ENCODE results near the gene COL19A1. TPM values are rescaled to one million over a fixed set of nuclear protein-coding genes. Genes with fewer than 3 reads are reported as not detected.

COL19A1 gene
- total and polyA plus RNA-seq, 2 donors from 2014 or later: 0.60 to 1.1 TPM

DNA sequence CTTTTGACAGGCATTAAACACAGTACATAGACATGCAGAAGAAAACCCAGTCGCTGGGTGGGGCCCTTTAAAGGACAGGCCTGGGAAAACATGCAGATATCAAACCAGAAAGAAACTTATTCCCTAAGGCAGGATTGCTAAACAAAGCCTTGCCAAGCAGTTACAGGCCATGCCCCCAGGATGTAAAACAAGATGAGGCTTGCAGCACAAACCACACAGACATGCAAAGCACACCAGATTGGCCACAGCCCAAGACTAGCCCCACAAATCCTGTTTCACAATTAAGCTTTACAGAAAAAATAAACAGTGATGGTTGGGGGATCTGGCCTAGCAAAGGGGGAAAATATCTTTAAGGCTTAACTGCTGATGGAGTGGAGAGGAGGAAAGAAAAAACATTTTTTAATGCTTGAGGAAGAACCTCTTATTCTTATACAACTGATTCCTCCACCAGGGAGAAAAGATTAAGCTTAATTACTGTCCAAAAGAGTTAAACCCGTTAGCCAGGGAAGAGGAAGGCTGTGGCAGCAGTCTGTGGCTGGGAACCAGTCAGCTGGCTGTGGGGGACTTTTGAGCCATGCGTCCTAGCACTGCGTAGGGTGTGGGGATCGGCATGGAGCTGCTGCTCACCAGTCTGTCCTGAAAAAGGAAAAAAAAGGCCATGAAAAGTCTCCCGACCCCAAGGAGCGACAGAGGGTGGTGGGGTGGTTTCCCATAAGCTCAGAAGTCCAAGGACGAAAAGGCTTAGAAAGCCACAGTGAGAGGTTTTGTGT, 28.4 kb downstream of the COL19A1 start:
- no peak for FAIRE-seq
- Histone ChIP-seq H3K36me3 (ENCODE audit: control insufficient read depth in 2 of 3, insufficient read depth in 3 of 3, low read length in 3 of 3) (no peaks in the 10 kb centered on the region), H3K27me3 (ENCODE audit: control insufficient read depth, insufficient read depth, low read length) (no peaks in the 10 kb centered on the region), H3K4me3 (ENCODE audit: low read length in 3 of 3) (no peak overlapping the region), H3K4me1 (ENCODE audit: control insufficient read depth in 2 of 3, insufficient read depth in 2 of 3, low read depth in 1 of 3, low read length in 3 of 3) (no peaks in the 10 kb centered on the region), H3K27ac (ENCODE audit: low read depth in 2 of 2, low read length in 2 of 2) (no peak overlapping the region), H3K9ac (ENCODE audit: low read length in 3 of 3) (no peak overlapping the region), H3K9me3 (ENCODE audit: control insufficient read depth in 2 of 3, insufficient read depth in 1 of 3, low read length in 3 of 3) (no peaks in the 10 kb centered on the region)
- peak in 2 of 5 donors; percentile 11 to 26 for DNase-seq
- TF ChIP-seq CTCF (IDR thresholded peaks at IDR 0.05; ENCODE audit: borderline replicate concordance, extremely low read depth, insufficient read depth): no peak
- intact Hi-C loops (cut with DNase I): no loop called here

- H3K27me3 ChIP-seq (ENCODE audit: control insufficient read depth, insufficient read depth, low read length): no peaks in the 10 kb centered on the region
- H3K27ac ChIP-seq (ENCODE audit: low read depth in 2 of 2, low read length in 2 of 2): no peak overlapping the region
- H3K36me3 ChIP-seq (ENCODE audit: control insufficient read depth in 2 of 3, insufficient read depth in 3 of 3, low read length in 3 of 3): no peaks in the 10 kb centered on the region
- H3K4me3 ChIP-seq (ENCODE audit: low read length in 3 of 3): no peak overlapping the region
- no peaks in the 10 kb centered on the region for H3K9me3 ChIP-seq (ENCODE audit: control insufficient read depth in 2 of 3, insufficient read depth in 1 of 3, low read length in 3 of 3)
- DNase-seq (no peak), FAIRE-seq (no peak)
- no peak for TF ChIP-seq CTCF (IDR thresholded peaks at IDR 0.05; ENCODE audit: borderline replicate concordance, extremely low read depth, insufficient read depth)
- H3K9ac ChIP-seq (ENCODE audit: low read length in 3 of 3): no peak overlapping the region
- intact Hi-C loops (cut with DNase I): no loop called here
- H3K4me1 ChIP-seq (ENCODE audit: control insufficient read depth in 2 of 3, insufficient read depth in 2 of 3, low read depth in 1 of 3, low read length in 3 of 3): no peaks in the 10 kb centered on the region
Observed at GRCh38 chr6:69895396-69895795, 29.0 kb downstream of the COL19A1 start.

DNA sequence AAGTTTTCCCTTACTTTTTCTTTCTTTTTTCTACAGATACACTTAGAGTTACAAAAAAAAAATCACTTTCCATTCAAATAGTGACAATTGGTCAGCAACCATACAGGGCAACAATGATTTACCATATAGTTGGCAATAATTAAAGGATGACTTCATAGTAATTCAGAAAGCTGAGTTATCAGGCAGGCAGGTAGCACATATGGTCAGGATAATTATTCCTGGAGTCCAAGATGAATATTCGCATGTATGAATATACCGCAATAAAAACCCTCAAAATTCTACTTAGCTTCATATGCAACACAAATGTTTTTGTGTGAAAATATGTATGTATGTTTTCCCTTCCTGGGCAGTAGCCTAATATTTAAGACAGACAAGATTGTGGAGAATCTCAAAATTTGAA, 34.5 kb downstream of the COL19A1 start:
- Histone ChIP-seq H3K27me3 (ENCODE audit: control insufficient read depth, insufficient read depth, low read length) (no peaks in the 10 kb centered on the region), H3K27ac (ENCODE audit: low read depth in 2 of 2, low read length in 2 of 2) (no peak overlapping the region), H3K4me3 (ENCODE audit: low read length in 3 of 3) (no peak overlapping the region), H3K36me3 (ENCODE audit: control insufficient read depth in 2 of 3, insufficient read depth in 3 of 3, low read length in 3 of 3) (no peaks in the 10 kb centered on the region), H3K4me1 (ENCODE audit: control insufficient read depth in 2 of 3, insufficient read depth in 2 of 3, low read depth in 1 of 3, low read length in 3 of 3) (no peaks in the 10 kb centered on the region), H3K9me3 (ENCODE audit: control insufficient read depth in 2 of 3, insufficient read depth in 1 of 3, low read length in 3 of 3) (no peaks in the 10 kb centered on the region), H3K9ac (ENCODE audit: low read length in 3 of 3) (no peak overlapping the region)
- TF ChIP-seq CTCF (IDR thresholded peaks at IDR 0.05; ENCODE audit: borderline replicate concordance, extremely low read depth, insufficient read depth): no peak
- intact Hi-C loops (cut with DNase I): no loop called here
- DNase-seq (no peak), FAIRE-seq (no peak)
